Mucosa of descending colon (tissue), 3 donors: ENCODE data around the gene DOCK1. TPM values are rescaled to one million over a fixed set of nuclear protein-coding genes. Genes with fewer than 3 reads are reported as not detected.
A peak's percentile ranks its signal among the peaks of the same experiment; 100 is the strongest.

Experiments used
- ATAC-seq: fragments of 200-7000 bp; cut with Tn5 transposase; one replicate; pipeline ENCODE4 v1.9.1; 2020; ENCODE audit warnings: mild to moderate bottlenecking, moderate library complexity
- DNase-seq, 3 donors: peaks; one replicate each; pipeline ENCODE4 v3.0.0-alpha.2; 2020
- H3K36me3 ChIP-seq: fragments of 200-600 bp; one replicate; pipeline ENCODE4 v1.8.0; 2021; ENCODE audit warnings: low read depth, mild to moderate bottlenecking
- H3K4me1 ChIP-seq: fragments of 200-600 bp; one replicate; pipeline ENCODE4 v1.8.0; 2021; ENCODE audit warnings: low read depth, mild to moderate bottlenecking
- H3K4me3 ChIP-seq: fragments of 200-600 bp; one replicate; pipeline ENCODE4 v1.8.0; 2021; ENCODE audit warnings: mild to moderate bottlenecking
- H3K9me3 ChIP-seq: fragments of 200-600 bp; one replicate; pipeline ENCODE4 v1.8.0; 2021; ENCODE audit warnings: mild to moderate bottlenecking
- CTCF ChIP-seq: fragments of 200-600 bp; IDR thresholded peaks from one replicate; pipeline ENCODE4 v1.8.0; 2022; ENCODE audit warnings: antibody characterized with exemption, mild to moderate bottlenecking
- intact Hi-C, 2 donors: fragments of 100-400 bp; cut with DNase I in 1 of 2; cut with micrococcal nuclease in 1 of 2; formaldehyde crosslinking; loops; one replicate each; pipeline versions ENCODE4 v1.11.0 to v1.11.1; 2022; cut with DNase I, micrococcal nuclease
- total RNA-seq, 3 donors: library from RNA; stranded (reverse); fragmentation: NEBNext Ultra II Directional in 2 of 3; extraction: Animal tissue kit (Norgen Biotek cat#: 25700) in 2 of 3; gene quantifications; one replicate each; pipeline versions ENCODE4 v1.2.1 to v1.2.4, GENCODE V29; 2021 to 2023
- donor health status: DM: no; HTN: no; CAD: no; lungs with moderate emphysema.
- donor health status: DM: no; HTN: no; CAD: no.
- donor health status: DM: no; HTN: yes; CAD: no.

Gene DOCK1
- total RNA-seq, 3 donors from 2014 or later: 56.5 to 103 (median 74.1) TPM

GRCh38 chr10:127013691-127014473 is 108.7 kb downstream of the DOCK1 start:
- Histone ChIP-seq H3K36me3 (no peaks in the 10 kb centered on the region), H3K9me3 (no peaks in the 10 kb centered on the region), H3K4me3 (no peak overlapping the region), H3K4me1 (peaks cover 31% of the 10 kb centered on the region)
- no peak for TF ChIP-seq CTCF
- DNase-seq: peak in 1 of 3 donors; percentile 26
- ATAC-seq: peak; percentile 25
- intact Hi-C loops: no loop called here

GRCh38 chr10:127014671-127015070 is 109.4 kb downstream of the DOCK1 start:
- H3K36me3 ChIP-seq: no peaks in the 10 kb centered on the region
- H3K9me3 ChIP-seq: no peaks in the 10 kb centered on the region
- DNase-seq (no peak), ATAC-seq (no peak)
- no peak for TF ChIP-seq CTCF
- H3K4me3 ChIP-seq: no peak overlapping the region
- H3K4me1 ChIP-seq: peaks cover 23% of the 10 kb centered on the region
- intact Hi-C loops: no loop called here

GRCh38 chr10:127015373-127015772 is 110.1 kb downstream of the DOCK1 start:
- H3K4me1 ChIP-seq: peaks cover 21% of the 10 kb centered on the region
- H3K9me3 ChIP-seq: no peaks in the 10 kb centered on the region
- H3K36me3 ChIP-seq: no peaks in the 10 kb centered on the region
- H3K4me3 ChIP-seq: no peak overlapping the region
- ATAC-seq: no peak
- no peak for DNase-seq
- intact Hi-C loops: no loop called here
- no peak for TF ChIP-seq CTCF

- TF ChIP-seq CTCF: no peak
- no peak for DNase-seq
- no peaks in the 10 kb centered on the region for H3K36me3 ChIP-seq
Observed at GRCh38 chr10:127016331-127016730, 111.1 kb downstream of the DOCK1 start.

GRCh38 chr10:127017541-127018297 is 112.5 kb downstream of the DOCK1 start:
- Histone ChIP-seq H3K4me3 (no peak overlapping the region), H3K4me1 (peaks cover 13% of the 10 kb centered on the region), H3K9me3 (no peaks in the 10 kb centered on the region), H3K36me3 (no peaks in the 10 kb centered on the region)
- no peak for TF ChIP-seq CTCF
- ATAC-seq: no peak
- no peak for DNase-seq
- intact Hi-C loops: no loop called here

More at GRCh38 chr10:127016331-127016730, 111.1 kb downstream of the DOCK1 start:
- Histone ChIP-seq H3K4me1 (peaks cover 21% of the 10 kb centered on the region), H3K9me3 (no peaks in the 10 kb centered on the region), H3K4me3 (no peak overlapping the region)
- intact Hi-C loops: no loop called here
- ATAC-seq: no peak
